Lung (tissue), 12 donors: ENCODE data around the gene PIM1. TPM values are rescaled to one million over a fixed set of nuclear protein-coding genes. Genes with fewer than 3 reads are reported as not detected.

Source experiments
- ATAC-seq: fragments of 200-7000 bp; cut with Tn5 transposase; one replicate; pipeline ENCODE4 v1.9.1; 2020; ENCODE audit warnings: moderate number of reproducible peaks; ENCODE audit not compliant: insufficient read depth, low FRiP score
- DNase-seq, 3 donors: peaks; one replicate each; pipeline ENCODE4 v3.0.0-alpha.2; 2013 to 2017
- H3K27ac ChIP-seq, 2 donors: one replicate each; pipeline ENCODE4 v1.5.1; 2013; ENCODE audit warnings: mild to moderate bottlenecking in 2 of 2, moderate library complexity in 2 of 2, control low read depth in 1 of 2, inconsistent platforms in 1 of 2, low read depth in 1 of 2, low read length in 1 of 2
- H3K27me3 ChIP-seq, 3 donors: one replicate each; pipeline ENCODE4 v1.5.1; 2013; ENCODE audit warnings: low read length in 2 of 3; ENCODE audit not compliant: control insufficient read depth in 3 of 3, insufficient read depth in 3 of 3
- H3K36me3 ChIP-seq, 4 donors: one replicate each; pipeline ENCODE4 v1.5.1; 2013; ENCODE audit warnings: low read length in 4 of 4, mild to moderate bottlenecking in 1 of 4, moderate library complexity in 1 of 4; ENCODE audit not compliant: control insufficient read depth in 4 of 4, insufficient read depth in 4 of 4
- H3K4me1 ChIP-seq, 5 donors: one replicate each; pipeline ENCODE4 v1.5.1; 2013; ENCODE audit warnings: low read length in 5 of 5, mild to moderate bottlenecking in 2 of 5, moderate library complexity in 1 of 5; ENCODE audit not compliant: control insufficient read depth in 5 of 5, insufficient read depth in 5 of 5
- H3K4me3 ChIP-seq: one replicate; pipeline ENCODE4 v1.5.1; 2013; ENCODE audit warnings: mild to moderate bottlenecking, control low read depth, moderate library complexity
- H3K9ac ChIP-seq, 2 donors: one replicate each; pipeline ENCODE4 v1.5.1; 2013; ENCODE audit warnings: low read length in 2 of 2, control low read depth in 1 of 2; ENCODE audit not compliant: insufficient read depth in 1 of 2
- H3K9me3 ChIP-seq, 4 donors: one replicate each; pipeline ENCODE4 v1.5.1; 2013; ENCODE audit warnings: low read length in 3 of 4, mild to moderate bottlenecking in 1 of 4, moderate library complexity in 1 of 4; ENCODE audit not compliant: control insufficient read depth in 4 of 4, insufficient read depth in 3 of 4
- CTCF ChIP-seq: IDR thresholded peaks from 2 replicates; pipeline ENCODE4 v1.5.1; 2012; ENCODE audit warnings: mild to moderate bottlenecking; ENCODE audit errors: control extremely low read depth, extremely low read depth
- WGBS, 2 donors: extraction: QIAGEN DNeasy Blood & Tissue Kit; methylation state at CpG; one replicate each; pipeline ENCODE4 v1.1.7; 2013; 5-methylcytosine and 5-hydroxymethylcytosine counted together
- polyA plus RNA-seq, 2 donors: library from polyadenylated mRNA; stranded (reverse); fragments of 200-250 nt; gene quantifications; one replicate each; pipeline ENCODE4 v1.2.1, GENCODE V29; 2013
- total RNA-seq, 2 donors: library from RNA; depleted of rRNA in 1 of 2; stranded (reverse); fragments of >200 nt in 1 of 2; gene quantifications; one replicate each; pipeline ENCODE4 v1.2.1, GENCODE V29; 2014 to 2021
- donor health status: control.
- donor health status: control.
- donor health status: Bipolar disorder and iron deficiency.
- donor health status: healthy.
- donor health status: DM: yes; HTN: yes; CAD: no.

Gene PIM1
- total and polyA plus RNA-seq, 4 donors, result 43.2 to 108 (median 52.0) TPM

GRCh38 chr6:37187321-37188022 lies 17.5 kb downstream of the PIM1 start:
- H3K9ac ChIP-seq, result no peak overlapping the region
- 31 to 66% methylated on average over 7 of the region's 7 CpGs for WGBS, 2 donors
- TF ChIP-seq CTCF, result no peak
- DNase-seq (no peak), ATAC-seq (no peak)
- H3K9me3 ChIP-seq, result peaks cover 0 to 2% (median 0%) of the 10 kb centered on the region in 4 donors
- H3K27ac ChIP-seq, result peak overlapping the region in 1 of 2 donors; percentile 54
- peaks cover 0 to 5% (median 0%) of the 10 kb centered on the region in 5 donors for H3K4me1 ChIP-seq
- no peak overlapping the region for H3K4me3 ChIP-seq
- H3K27me3 ChIP-seq, result no peaks in the 10 kb centered on the region
- H3K36me3 ChIP-seq, result no peaks in the 10 kb centered on the region

- WGBS, 2 donors, result 55 to 68% methylated on average over 2 of the region's 2 CpGs
- Histone ChIP-seq H3K9me3 (peaks cover 0 to 2% (median 0%) of the 10 kb centered on the region in 4 donors), H3K36me3 (no peaks in the 10 kb centered on the region), H3K27me3 (no peaks in the 10 kb centered on the region), H3K4me1 (peaks cover 0 to 2% (median 0%) of the 10 kb centered on the region in 5 donors), H3K27ac (no peak overlapping the region), H3K4me3 (no peak overlapping the region), H3K9ac (no peak overlapping the region)
- DNase-seq (no peak), ATAC-seq (no peak)
- TF ChIP-seq CTCF, result no peak
Observed at GRCh38 chr6:37188962-37189510, 19.1 kb downstream of the PIM1 start.

GRCh38 chr6:37190159-37190535 lies 20.2 kb downstream of the PIM1 start:
- TF ChIP-seq CTCF, result no peak
- Histone ChIP-seq H3K27me3 (no peaks in the 10 kb centered on the region), H3K36me3 (no peaks in the 10 kb centered on the region), H3K9me3 (peaks cover 0 to 2% (median 0%) of the 10 kb centered on the region in 4 donors), H3K27ac (no peak overlapping the region), H3K4me1 (peaks cover 0 to 2% (median 0%) of the 10 kb centered on the region in 5 donors), H3K9ac (no peak overlapping the region), H3K4me3 (no peak overlapping the region)
- 76 to 78% methylated on average over 1 of the region's 1 CpG for WGBS, 2 donors
- no peak for DNase-seq
- ATAC-seq, result no peak
